ENCODE results near the gene GALNT2.

DNA sequence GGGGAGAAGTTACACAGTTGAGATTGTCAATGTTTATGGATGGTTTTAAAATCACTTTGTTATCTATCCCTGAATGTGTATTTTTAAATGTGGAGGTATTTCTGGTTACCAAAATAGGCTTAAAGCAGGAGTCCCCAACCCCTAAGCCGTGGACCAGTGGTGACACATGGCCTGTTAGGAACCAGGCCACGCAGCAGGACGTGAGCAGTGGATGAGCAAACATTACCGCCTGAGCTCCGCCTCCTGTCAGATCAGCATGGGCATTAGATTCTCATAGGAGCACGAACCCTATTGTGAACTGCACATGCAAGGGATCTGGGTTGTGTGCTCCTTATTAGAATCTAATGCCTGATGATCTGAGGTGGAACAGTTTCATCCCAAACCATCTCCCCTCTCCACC, 151.6 kb downstream of the GALNT2 start:
- TF ChIP-seq, protein P1, sequence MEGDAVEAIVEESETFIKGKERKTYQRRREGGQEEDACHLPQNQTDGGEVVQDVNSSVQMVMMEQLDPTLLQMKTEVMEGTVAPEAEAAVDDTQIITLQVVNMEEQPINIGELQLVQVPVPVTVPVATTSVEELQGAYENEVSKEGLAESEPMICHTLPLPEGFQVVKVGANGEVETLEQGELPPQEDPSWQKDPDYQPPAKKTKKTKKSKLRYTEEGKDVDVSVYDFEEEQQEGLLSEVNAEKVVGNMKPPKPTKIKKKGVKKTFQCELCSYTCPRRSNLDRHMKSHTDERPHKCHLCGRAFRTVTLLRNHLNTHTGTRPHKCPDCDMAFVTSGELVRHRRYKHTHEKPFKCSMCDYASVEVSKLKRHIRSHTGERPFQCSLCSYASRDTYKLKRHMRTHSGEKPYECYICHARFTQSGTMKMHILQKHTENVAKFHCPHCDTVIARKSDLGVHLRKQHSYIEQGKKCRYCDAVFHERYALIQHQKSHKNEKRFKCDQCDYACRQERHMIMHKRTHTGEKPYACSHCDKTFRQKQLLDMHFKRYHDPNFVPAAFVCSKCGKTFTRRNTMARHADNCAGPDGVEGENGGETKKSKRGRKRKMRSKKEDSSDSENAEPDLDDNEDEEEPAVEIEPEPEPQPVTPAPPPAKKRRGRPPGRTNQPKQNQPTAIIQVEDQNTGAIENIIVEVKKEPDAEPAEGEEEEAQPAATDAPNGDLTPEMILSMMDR (IDR thresholded peaks at IDR 0.05; ENCODE audit: insufficient read depth, low read length), result no peak
- TF ChIP-seq, protein P2, sequence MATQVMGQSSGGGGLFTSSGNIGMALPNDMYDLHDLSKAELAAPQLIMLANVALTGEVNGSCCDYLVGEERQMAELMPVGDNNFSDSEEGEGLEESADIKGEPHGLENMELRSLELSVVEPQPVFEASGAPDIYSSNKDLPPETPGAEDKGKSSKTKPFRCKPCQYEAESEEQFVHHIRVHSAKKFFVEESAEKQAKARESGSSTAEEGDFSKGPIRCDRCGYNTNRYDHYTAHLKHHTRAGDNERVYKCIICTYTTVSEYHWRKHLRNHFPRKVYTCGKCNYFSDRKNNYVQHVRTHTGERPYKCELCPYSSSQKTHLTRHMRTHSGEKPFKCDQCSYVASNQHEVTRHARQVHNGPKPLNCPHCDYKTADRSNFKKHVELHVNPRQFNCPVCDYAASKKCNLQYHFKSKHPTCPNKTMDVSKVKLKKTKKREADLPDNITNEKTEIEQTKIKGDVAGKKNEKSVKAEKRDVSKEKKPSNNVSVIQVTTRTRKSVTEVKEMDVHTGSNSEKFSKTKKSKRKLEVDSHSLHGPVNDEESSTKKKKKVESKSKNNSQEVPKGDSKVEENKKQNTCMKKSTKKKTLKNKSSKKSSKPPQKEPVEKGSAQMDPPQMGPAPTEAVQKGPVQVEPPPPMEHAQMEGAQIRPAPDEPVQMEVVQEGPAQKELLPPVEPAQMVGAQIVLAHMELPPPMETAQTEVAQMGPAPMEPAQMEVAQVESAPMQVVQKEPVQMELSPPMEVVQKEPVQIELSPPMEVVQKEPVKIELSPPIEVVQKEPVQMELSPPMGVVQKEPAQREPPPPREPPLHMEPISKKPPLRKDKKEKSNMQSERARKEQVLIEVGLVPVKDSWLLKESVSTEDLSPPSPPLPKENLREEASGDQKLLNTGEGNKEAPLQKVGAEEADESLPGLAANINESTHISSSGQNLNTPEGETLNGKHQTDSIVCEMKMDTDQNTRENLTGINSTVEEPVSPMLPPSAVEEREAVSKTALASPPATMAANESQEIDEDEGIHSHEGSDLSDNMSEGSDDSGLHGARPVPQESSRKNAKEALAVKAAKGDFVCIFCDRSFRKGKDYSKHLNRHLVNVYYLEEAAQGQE (IDR thresholded peaks at IDR 0.05; ENCODE audit: insufficient replicate concordance, low read depth), result no peak
- TF ChIP-seq SPI1 (IDR thresholded peaks at IDR 0.05; ENCODE audit: borderline replicate concordance, low read depth), result no peak
